HG03135 (cell line): ENCODE data around the gene CACNA1S.

Experiments
- ATAC-seq: cut with Tn5 transposase; IDR thresholded peaks from one replicate; pipeline ENCODE4 v1.9.1; 2021; ENCODE audit warnings: mild to moderate bottlenecking, moderate library complexity; ENCODE audit not compliant: unreplicated experiment

Gene CACNA1S

DNA sequence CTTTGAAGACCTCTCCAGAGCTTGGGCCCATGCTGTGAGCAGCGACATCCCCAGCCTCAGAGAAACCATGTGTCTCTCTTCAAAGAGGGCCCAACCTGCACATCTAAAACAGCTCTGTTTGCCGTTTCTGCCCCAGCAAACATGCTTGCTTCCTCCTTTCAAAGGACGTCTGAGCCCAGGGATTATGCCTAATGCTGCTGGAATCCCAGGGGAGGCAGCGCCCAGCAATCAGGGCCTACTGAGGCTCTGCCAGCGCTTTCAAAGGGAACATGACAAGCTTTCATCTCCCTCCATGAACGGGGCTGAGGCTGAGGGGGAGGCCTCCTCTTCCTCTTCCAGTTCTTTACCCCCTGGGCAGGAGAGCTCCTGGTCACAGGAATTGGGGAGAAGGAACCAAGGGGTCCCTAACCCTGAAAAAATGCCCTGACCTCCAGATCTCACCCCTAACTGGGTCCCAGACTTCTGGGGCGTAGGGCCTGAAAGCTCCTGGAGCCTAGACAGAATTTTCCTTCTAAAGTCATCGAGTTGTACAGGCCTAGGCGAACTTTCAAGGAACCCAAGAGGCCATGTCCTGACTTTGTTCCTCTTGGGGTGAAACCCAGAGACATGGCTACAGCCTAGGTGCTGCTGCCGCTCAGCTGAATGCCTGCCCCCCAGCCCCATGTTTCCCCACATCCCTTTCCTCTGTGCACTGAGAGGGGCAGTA, 28.2 kb upstream of the CACNA1S start:
- no peak for ATAC-seq

DNA sequence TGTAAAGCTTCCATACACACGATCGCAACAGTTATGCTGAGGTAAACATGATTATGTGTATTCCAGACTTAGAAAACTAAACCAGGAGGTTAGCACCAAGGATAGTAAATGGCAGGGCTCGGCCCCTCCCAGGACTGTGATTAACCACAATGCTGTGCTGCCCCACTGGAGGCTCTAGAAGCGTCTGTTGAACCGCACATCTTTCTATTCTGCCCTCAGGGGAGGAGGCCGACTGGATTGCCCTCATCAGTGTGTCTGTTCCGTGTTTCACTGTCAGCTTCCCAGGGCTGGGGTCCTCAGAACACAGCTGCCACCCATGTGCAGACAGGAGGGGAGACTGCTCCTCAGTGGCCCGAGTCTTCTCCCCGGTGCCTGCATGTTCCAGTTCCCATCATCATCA, 27.5 kb upstream of the CACNA1S start:
- no peak for ATAC-seq

DNA sequence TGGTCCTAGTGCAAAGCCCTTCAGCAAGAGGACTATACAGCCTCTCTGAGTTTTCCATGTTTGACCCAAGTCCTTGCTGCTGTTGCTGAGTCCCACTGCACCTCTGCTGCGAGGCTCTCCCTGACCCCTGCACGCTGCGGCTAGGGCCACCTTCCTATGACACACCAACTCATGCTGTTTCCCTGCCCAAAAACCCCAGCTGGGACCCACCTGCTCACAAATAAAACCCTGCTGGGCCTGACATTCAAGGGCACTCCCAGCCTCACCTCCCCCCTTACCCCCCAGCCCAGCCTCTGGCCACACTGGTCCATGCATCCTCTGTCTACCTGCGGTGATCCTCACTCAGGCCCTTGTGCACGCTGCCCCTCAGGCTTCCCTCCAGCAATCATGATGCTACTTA, 27.1 kb upstream of the CACNA1S start:
- ATAC-seq: no peak

DNA sequence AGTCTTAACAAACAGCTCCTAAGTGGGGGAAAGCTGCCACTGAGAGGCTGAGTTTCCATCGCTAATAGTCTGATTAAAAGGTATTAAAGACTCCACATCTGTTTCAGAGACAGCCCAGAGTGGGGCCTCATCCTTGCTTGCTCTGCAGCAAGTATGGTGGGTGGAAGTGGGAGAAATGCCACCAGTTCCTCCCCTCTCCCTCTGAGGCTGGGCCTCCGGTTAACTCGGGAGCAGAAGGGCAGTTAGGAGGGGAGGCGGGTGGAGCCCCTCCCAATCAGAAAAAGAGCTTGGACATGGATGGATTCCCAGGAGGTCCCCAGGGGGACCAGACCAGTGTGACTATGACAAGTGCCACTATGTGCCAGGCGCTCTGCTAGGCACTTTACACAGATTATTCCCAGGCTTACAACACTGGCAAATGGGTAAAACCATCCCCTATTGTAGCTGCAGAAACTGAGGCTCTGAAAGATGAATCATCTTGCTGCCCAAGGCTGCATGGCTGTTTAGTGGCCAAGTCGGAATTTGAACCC, 26.1 kb upstream of the CACNA1S start:
- no peak for ATAC-seq

DNA sequence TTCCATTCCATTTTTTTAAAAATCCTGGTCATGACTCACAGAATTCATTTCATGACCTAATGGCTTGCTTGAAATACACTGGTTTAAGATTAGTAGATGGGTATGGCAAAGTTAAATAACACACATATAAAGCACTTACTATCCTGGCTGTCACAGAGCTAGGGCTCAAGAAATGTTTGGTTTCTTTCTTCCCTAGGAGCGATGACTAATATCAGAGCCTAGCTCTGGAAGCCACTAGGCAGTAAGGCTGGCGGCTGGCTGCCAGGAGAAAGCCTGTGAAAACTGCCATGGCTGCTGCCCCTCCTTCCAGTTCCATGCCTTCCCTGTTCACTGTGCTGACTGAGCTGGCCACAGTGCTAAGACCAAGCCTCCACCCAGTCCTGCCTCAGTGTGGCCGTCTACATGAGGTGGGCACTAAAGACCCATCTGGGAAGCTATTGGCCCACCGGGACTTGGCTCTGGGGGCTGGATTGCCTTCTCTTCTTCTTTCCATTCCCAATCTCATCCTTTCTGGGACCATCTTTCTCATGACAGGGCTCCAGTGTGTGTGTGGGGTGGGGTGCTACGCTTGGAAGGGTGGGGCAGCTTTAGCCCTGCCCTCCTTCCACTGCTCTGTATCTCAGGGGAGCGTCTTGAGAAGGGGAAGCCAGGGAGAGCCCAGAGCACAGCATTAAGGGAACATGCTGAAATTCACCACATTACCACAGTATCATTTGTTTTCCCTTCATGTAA, 25.5 kb upstream of the CACNA1S start:
- no peak for ATAC-seq

DNA sequence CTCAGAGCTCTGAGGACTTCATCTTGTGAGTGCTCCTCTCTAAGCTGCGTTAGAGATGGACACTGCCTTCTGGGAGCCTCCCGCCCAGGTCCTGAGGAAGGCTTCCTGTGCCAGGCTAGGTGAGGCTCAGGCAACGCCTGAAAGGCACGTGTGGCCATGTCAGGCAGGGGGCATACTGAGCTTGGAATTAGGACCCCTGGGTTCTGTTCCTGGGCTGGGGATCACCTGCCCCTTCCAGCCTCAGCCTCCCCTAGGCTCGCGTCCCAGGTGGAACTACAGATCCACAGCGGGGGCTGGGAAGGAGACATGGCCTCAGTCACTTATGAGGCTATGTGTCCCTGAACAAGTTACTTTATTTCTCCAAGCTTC, 24.8 kb upstream of the CACNA1S start:
- no peak for ATAC-seq

DNA sequence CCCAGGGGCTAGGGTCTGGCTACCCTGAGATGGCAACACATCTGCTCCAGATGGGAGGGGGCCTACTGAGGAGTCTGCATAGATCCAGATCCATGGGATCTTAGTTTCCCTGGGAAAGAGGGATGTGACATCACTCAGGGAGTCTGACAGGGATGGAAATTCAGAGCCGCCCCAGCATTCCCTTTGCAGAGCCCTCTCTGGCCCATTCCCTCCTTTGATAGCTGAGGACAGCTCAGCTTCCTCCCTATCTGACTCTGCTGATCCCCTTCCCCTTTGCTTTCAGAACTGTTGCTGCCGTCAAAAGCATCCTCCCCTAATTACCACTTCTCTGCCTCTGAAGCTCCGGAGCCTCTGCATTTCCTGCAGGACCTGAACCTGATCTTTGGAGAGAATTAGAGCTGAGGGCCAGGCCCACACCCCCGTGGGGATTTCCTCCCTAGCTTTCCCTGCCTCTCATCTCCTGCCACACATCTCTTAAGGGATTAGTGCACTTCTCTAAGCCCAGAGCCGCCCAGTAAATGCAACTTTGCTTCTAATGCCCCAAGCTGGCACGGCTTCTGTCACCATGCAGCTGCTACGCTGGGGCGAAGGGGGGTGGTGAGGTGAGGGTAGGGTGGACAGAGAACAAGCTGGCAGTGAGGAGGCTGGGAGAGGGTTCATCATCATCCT, 24.3 kb upstream of the CACNA1S start:
- no peak for ATAC-seq

DNA sequence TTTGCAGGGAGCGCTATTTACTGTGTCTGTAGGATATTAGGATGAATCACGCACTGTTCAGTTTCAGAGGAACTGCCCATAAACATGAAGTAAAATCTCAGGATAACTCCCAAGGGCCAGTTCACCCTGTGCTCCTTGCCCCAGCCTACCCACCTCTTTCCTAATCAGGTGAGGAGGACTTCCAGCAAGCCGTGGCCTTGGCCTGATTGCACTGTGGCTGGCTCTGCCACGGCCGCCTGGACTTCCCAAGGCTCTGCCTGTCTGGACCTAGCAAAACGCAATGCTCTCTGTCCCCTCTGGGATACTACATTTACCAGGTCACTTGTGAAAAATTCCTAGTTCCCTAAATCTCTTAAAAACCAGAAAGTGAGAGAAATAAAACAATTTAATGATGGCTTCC, 22.2 kb upstream of the CACNA1S start:
- no peak for ATAC-seq

DNA sequence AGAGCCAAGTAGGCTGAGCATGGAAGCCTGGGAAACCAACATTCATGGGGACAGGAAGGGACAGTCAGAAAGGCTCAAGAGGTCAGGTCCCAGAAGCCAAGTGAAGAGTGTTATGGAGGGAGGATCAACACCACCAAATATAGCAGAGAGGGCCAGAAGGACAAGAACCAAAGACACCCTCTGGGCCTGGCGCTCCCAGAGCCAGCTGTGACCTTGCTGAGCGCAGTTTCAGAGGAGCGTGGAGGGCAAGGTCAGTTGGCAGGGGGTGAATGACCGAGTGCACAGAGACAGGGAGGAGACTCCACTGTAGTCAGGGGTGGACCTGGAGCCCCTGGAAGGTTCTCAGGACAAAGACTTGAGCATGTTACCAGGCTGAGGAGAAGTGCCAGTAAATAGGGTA, 19.2 kb upstream of the CACNA1S start:
- ATAC-seq: no peak

DNA sequence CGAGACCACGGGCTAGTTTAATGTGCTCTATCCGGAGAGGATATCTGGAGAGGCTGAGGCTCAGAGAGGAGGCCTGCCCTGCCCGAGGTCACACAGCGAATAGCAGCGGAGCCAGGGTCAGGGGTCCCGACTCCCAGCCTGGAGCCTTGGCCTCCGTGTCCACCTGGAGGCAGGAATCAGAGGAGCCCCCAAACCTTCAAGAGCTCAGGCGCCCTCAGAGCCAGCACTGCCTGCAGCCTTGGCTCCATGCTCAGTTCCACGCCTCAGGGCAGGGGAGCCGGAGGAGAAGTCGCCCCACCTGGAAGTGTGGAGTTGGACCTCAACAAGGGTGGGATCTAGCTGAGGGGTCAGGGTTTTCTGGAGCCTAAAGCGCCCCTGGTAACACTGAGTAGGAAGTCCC, 16.7 kb upstream of the CACNA1S start:
- ATAC-seq: no peak

DNA sequence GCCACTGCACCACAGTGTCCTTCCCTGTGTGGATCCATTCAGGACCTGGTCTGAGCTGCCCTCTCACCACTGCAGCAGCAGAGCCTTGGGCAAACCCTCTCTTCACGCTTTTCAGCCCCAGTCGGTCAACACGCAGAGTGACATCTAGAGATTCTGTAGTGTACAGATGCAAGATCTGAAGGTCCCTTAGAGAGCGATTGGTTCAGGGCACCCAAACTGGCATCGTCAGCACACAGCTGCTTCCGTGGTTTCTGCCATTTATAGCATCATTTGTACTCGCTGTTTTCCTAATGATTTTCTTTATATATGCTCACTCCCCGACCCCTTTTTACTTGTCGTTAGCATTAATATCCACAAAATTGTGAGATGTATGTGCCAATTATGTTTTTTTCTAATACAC, 16.2 kb upstream of the CACNA1S start:
- ATAC-seq: no peak

DNA sequence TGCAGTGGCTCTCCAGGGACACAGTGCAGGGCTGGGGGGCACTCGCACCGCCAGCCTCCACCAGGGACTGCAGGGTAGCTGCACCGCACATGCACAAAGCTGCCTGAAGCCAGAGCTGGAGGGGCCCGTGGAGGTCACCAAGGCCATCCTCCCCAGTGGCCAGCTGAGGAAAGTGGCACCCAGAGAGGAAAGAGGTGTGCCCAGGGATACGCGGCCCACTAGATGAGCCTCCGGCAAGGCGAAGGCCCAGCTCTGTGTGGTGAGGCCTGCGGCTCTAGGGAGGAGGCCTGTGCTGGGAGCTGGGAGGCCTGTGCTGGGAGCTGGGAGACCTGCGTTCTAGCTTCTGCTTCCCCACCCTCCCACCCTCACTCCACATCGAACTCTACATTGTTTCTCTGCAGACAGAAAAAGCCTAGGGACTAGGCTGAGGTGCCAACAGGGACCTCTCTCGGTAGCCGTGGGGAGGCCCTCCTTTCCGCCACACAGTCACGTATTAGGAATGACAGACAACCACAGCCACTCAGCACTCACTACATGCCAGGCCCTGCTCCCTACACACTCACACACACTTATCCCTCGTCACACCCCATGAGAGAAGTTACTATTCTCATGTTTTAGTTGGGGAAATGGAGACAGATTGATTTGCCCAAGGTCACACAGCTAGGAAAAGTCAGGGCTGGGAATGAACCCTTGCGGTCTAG, 15.7 kb upstream of the CACNA1S start:
- no peak for ATAC-seq

DNA sequence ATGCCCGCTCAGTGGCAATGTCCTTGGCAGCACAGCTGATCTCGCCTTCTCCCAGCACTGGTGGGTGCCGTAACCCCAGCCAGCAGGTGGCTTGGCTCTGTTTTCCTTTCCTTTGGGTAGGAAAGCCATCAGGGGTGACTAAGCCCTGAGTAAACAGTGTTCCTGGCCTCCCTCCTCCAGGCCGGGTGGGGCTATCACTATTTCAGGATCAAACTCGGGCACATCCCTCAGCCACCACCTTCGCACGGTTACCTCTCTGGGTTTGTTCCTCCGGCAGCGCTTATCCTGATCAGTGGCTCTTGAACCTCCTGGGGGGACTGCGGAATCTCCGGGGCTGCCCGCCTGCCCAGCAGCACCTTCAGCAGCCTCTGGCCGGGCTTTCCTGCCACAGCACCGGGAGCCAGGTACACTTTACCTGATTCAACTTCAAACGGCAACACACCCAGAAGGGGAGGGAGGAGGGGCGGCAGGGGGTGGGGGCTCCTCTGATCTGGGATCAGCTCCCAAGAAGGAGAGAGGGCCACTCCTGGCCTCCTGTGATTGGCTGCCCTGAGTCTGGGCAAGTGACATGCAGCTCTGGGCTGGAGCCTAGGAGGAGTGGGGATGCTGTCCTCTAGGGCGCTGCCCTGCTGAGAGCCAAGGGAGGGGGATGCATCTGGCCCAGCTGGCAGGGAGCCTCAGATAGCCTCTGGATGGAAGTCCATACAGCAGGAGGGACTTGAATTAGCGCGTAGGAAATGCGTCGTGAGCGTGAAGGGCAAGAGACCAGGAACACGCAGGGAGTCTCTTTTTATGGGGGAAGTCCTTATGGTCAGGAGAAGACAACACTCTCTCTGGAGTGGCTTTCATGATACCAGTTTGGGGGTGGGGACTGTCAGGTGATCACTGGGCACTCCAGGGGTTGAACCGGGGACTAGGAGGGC, 14.9 kb upstream of the CACNA1S start, which contains the start of gene ASCL5:
ASCL5 (minus strand) TSS at position 353 of the 923 bp plus-strand sequence. CDS start 11,812 bp downstream, outside the sequence.
- no peak for ATAC-seq

DNA sequence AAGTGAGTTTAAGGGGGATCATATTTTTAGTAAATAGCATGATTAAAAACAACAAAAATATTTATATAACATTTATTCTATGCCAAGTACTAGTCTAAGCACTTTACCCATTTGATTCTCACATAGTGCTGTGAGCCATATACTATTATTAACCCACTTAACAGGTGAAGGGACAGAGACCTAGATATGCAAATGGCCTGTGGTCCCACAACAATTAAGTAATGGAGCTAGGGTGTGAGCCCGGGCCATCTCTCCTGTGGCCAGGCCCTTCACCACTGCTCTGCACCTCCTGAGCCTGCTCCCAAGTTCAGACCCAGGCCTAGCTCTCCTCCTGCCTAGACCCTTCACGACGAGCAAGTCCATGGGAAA, 14.2 kb upstream of the CACNA1S start:
- no peak for ATAC-seq

DNA sequence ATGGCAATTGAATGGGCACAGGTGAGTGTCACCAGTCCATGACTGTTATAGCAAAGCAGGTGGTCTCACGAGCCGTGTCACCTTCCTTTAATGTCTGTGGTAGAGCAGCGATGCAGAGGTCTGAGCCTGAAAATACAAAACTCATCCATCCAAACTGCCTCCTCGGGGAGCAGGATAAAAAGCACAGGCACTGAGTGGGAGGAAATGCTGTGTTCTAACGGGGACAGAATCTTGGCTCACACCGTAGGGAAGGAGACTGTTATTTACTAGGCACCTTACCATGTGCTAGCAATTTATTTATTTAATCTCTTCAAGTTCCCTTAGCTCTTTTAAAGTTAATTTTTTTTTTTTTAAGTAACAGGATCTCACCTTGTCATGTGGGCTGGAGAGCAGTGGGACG, 13.6 kb upstream of the CACNA1S start:
- no peak for ATAC-seq

DNA sequence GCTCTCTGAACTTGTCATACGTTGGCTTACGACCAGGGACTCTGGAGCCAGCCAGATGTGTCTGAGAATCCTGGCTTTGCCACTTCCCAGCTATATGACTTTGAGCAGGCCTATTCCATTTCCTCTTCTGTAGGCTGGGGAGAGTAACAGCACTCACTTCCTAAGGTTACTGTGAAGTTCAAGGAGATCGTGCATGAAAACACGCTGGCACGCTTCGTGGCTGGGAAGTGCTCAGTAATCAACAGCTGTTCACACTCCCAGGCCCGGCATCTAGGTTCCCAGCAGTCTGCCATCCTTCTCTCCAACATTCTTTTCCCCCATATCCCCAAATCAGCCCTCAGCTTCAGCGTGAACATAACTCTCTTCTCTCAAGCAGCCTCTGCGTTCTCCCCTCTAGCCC, 12.8 kb upstream of the CACNA1S start:
- ATAC-seq: no peak

DNA sequence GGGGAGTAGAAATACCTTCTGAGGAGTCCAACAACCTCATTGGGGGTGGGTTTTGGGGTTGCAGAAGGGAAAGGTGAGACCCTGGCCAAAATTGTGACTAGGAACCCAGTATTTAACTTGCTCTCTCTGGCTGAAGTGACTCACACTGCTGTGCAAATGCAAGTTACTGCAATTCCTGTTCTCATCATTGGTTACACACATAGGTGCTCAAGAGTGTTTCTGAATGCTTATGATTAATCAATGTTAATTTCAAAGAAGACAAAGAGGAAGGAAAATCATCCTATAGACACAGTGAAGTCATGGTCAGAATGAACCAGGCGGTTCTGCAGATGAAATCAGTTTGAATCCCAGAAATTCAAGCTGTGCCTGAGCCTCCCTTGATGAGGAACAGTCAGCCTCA, 11.6 kb upstream of the CACNA1S start:
- ATAC-seq: no peak

DNA sequence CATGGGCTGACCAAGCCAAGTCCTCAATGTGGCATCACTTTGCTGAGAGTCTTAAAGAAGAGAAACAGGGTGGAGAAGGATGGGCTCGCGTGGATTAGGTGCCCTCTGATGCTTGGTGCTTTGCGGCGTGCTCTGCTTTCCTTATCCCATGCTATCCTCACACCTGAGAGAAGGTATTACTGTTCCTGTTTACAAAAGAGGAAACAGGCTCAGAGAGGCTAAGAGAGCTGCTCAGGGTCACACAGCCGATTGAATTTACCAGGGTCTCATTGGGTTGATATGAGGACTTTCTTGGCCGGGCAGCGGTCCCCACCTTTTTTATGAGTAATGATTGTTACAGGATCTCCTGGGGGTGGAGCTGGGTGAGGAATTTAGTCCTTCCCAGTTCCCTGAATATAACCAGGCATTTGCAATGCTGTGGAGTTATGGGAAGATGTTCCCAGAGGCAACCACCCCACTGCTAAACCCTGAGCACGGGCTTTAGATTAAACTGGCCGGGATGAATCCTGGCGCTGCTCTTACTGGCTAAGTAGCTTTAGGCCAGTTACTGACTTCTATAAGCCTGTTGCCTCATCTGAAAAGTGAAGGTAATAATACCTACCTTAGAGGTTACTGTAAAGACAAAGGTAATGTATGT, 10.2 kb upstream of the CACNA1S start:
- no peak for ATAC-seq
